Fibroblast of lung (primary cell): ENCODE results near the gene MED15. TPM values are rescaled to one million over a fixed set of nuclear protein-coding genes. Genes with fewer than 3 reads are reported as not detected.
"Not testable (repeated sequence)": the region's sequence is repeated elsewhere in the genome, so short reads cannot be mapped to it uniquely, and the experiment has no call there.

Experiments used
- DNase-seq, 2 donors: peaks; one replicate each; pipeline versions ENCODE4 v3.0.0 to v3.0.0-alpha.2; 2010; ENCODE audit warnings: low read depth in 2 of 2
- H2AFZ ChIP-seq: 2 replicates; pipeline ENCODE4 v1.5.1; 2012; ENCODE audit warnings: low read length, control low read depth, inconsistent platforms
- H3K27ac ChIP-seq: 2 replicates; pipeline ENCODE4 v1.5.1; 2011; ENCODE audit warnings: low read length, control low read depth; ENCODE audit not compliant: insufficient read depth
- H3K27me3 ChIP-seq: 2 replicates; pipeline ENCODE4 v1.5.1; 2011; ENCODE audit warnings: mild to moderate bottlenecking, low read length; ENCODE audit not compliant: control insufficient read depth, insufficient read depth
- H3K36me3 ChIP-seq: 2 replicates; pipeline ENCODE4 v1.5.1; 2011; ENCODE audit warnings: low read length; ENCODE audit not compliant: control insufficient read depth, insufficient read depth
- H3K4me1 ChIP-seq: 2 replicates; pipeline ENCODE4 v1.5.1; 2011; ENCODE audit warnings: low read length; ENCODE audit not compliant: control insufficient read depth, insufficient read depth; ENCODE audit errors: extremely low read depth
- H3K4me2 ChIP-seq: 2 replicates; pipeline ENCODE4 v1.5.1; 2011; ENCODE audit warnings: low read length, control low read depth; ENCODE audit not compliant: insufficient read depth; ENCODE audit errors: extremely low read depth
- H3K4me3 ChIP-seq, 4 experiments: fragments of 200-600 bp in 1 of 4; sonication (generic) in 1 of 4; replicated peaks in 1 of 4; 2 replicates each; pipeline ENCODE4 v1.5.1; 2011 to 2016; ENCODE audit warnings: low read length in 4 of 4, low read depth in 3 of 4, mild to moderate bottlenecking in 3 of 4, control low read depth in 2 of 4, inconsistent platforms in 1 of 4, mixed read lengths in 1 of 4; ENCODE audit not compliant: insufficient read depth in 1 of 4; ENCODE audit errors: control extremely low read depth in 1 of 4
- H3K79me2 ChIP-seq: 2 replicates; pipeline ENCODE4 v1.5.1; 2012; ENCODE audit warnings: mild to moderate bottlenecking, low read length, inconsistent platforms; ENCODE audit not compliant: control insufficient read depth, insufficient read depth
- H3K9ac ChIP-seq: 2 replicates; pipeline ENCODE4 v1.5.1; 2011; ENCODE audit warnings: mild to moderate bottlenecking, low read length, control low read depth; ENCODE audit not compliant: insufficient read depth
- H3K9me3 ChIP-seq: 2 replicates; pipeline ENCODE4 v1.5.1; 2012; ENCODE audit warnings: low read depth, low read length; ENCODE audit not compliant: control insufficient read depth, insufficient read depth
- H4K20me1 ChIP-seq: 2 replicates; pipeline ENCODE4 v1.5.1; 2011; ENCODE audit warnings: low read length; ENCODE audit not compliant: control insufficient read depth, insufficient read depth; ENCODE audit errors: extremely low read depth
- CTCF ChIP-seq, 2 donors: IDR thresholded peaks in 1 of 2; conservative IDR thresholded peaks in 1 of 2; 1 replicate in 1 of 2; 2 replicates in 1 of 2; pipeline ENCODE4 v1.5.1; 2011 to 2012; ENCODE audit warnings: low read length in 2 of 2, control low read depth in 1 of 2, inconsistent platforms in 1 of 2, low read depth in 1 of 2, mild to moderate bottlenecking in 1 of 2
- EZH2 ChIP-seq: IDR thresholded peaks from 2 replicates; pipeline ENCODE4 v1.5.1; 2012; ENCODE audit warnings: low read length, control low read depth, mild to moderate bottlenecking; ENCODE audit errors: missing control alignments
- polyA plus RNA-seq, 2 donors: library from polyadenylated mRNA; depleted of rRNA in 1 of 2; stranded (reverse) in 1 of 2; unstranded in 1 of 2; fragments of >200 nt; gene quantifications; 2 replicates each; pipeline ENCODE4 v1.2.1, GENCODE V29; 2011 to 2012; ENCODE audit warnings: missing spikeins in 1 of 2
- total RNA-seq: library from RNA; depleted of rRNA; stranded (reverse); fragments of >200 nt; gene quantifications from 2 replicates; pipeline ENCODE4 v1.2.1, GENCODE V29; 2014

MED15 gene
- total and polyA plus RNA-seq, 2 donors (not counting 1 experiment from before 2014, with no cell fraction given) = 28.6 TPM

- no peak overlapping the region for H3K4me2 ChIP-seq
- no peaks in the 10 kb centered on the region for H3K27me3 ChIP-seq
- H3K79me2 ChIP-seq = peaks cover 61% of the 10 kb centered on the region
- no peaks in the 10 kb centered on the region for H3K9me3 ChIP-seq
- H3K9ac ChIP-seq = no peak overlapping the region
- no peak overlapping the region for H3K4me3 ChIP-seq
- no peak overlapping the region for H2AFZ ChIP-seq
- H4K20me1 ChIP-seq = no peaks in the 10 kb centered on the region
- DNase-seq = no peak
- no peak overlapping the region for H3K27ac ChIP-seq
- H3K4me1 ChIP-seq = no peaks in the 10 kb centered on the region
- H3K36me3 ChIP-seq = peaks cover 10% of the 10 kb centered on the region
- TF ChIP-seq CTCF (conservative IDR thresholded peaks at IDR 0.05 in 1 of 2, IDR thresholded peaks at IDR 0.05 in 1 of 2; ENCODE audit: low read depth in 1 of 2, low read length in 2 of 2) (no peak), EZH2 (no peak)
These were observed 34.6 kb downstream of the MED15 start for GRCh38 chr22:20542055-20542454.

GRCh38 chr22:20542736-20543135 lies 35.3 kb downstream of the MED15 start:
- Histone ChIP-seq H3K79me2 (peaks cover 59% of the 10 kb centered on the region), H2AFZ (no peak overlapping the region), H3K9ac (no peak overlapping the region), H3K4me1 (no peaks in the 10 kb centered on the region), H3K27me3 (no peaks in the 10 kb centered on the region), H3K36me3 (peaks cover 4% of the 10 kb centered on the region), H3K27ac (no peak overlapping the region), H3K9me3 (no peaks in the 10 kb centered on the region), H3K4me2 (no peak overlapping the region), H3K4me3 (no peak overlapping the region), H4K20me1 (no peaks in the 10 kb centered on the region)
- DNase-seq = no peak
- TF ChIP-seq EZH2 = no peak

GRCh38 chr22:20545318-20545634 lies 37.9 kb downstream of the MED15 start:
- not testable (repeated sequence) for H3K36me3 ChIP-seq, H3K9me3 ChIP-seq, H3K27ac ChIP-seq, DNase-seq, H3K9ac ChIP-seq, H2AFZ ChIP-seq, H3K27me3 ChIP-seq, H3K4me2 ChIP-seq, H3K4me3 ChIP-seq, H4K20me1 ChIP-seq
- H3K4me1 ChIP-seq = peaks cover 11% of the 10 kb centered on the region
- peaks cover 65% of the 10 kb centered on the region for H3K79me2 ChIP-seq

- no peak overlapping the region for H3K4me3 ChIP-seq
- H2AFZ ChIP-seq = no peak overlapping the region
- H3K4me1 ChIP-seq = peaks cover 18% of the 10 kb centered on the region
- H3K79me2 ChIP-seq = peaks cover 69% of the 10 kb centered on the region
- no peak for DNase-seq
- no peak for TF ChIP-seq CTCF (conservative IDR thresholded peaks at IDR 0.05 in 1 of 2, IDR thresholded peaks at IDR 0.05 in 1 of 2; ENCODE audit: low read depth in 1 of 2, low read length in 2 of 2)
- no peak for TF ChIP-seq EZH2
- no peak overlapping the region for H3K4me2 ChIP-seq
- no peak overlapping the region for H3K9ac ChIP-seq
- H4K20me1 ChIP-seq = no peaks in the 10 kb centered on the region
- no peaks in the 10 kb centered on the region for H3K9me3 ChIP-seq
- H3K36me3 ChIP-seq = peaks cover 3% of the 10 kb centered on the region
- no peak overlapping the region for H3K27ac ChIP-seq
- H3K27me3 ChIP-seq = no peaks in the 10 kb centered on the region
These were observed 38.5 kb downstream of the MED15 start for GRCh38 chr22:20545681-20546521.
